CD4-positive, alpha-beta T cell treated with Interleukin-12 subunit alpha and Interleukin-12 subunit beta, for 1 hour (primary cell): ENCODE data around the gene UNC5C.
"Not testable (repeated sequence)": the region's sequence is repeated elsewhere in the genome, so short reads cannot be mapped to it uniquely, and the experiment has no call there.

ENCODE experiments used
- DNase-seq: peaks from one replicate; pipeline ENCODE4 v3.0.0-alpha.2; 2020

The UNC5C gene

GRCh38 chr4:95158626-95159025, 390.1 kb downstream of the UNC5C start:
- DNase-seq: no peak

GRCh38 chr4:95158045-95158444, 390.7 kb downstream of the UNC5C start:
- no peak for DNase-seq

GRCh38 chr4:95157596-95157995, 391.2 kb downstream of the UNC5C start:
- no peak for DNase-seq

- DNase-seq: no peak
Observed at GRCh38 chr4:95156452-95156765, 392.4 kb downstream of the UNC5C start.

- peak; percentile 45 for DNase-seq
Observed at GRCh38 chr4:95155759-95156451, 392.9 kb downstream of the UNC5C start.

GRCh38 chr4:95153182-95153581, 395.6 kb downstream of the UNC5C start:
- DNase-seq: no peak

- DNase-seq: no peak
Observed at GRCh38 chr4:95151255-95151654, 397.5 kb downstream of the UNC5C start.

- DNase-seq: no peak
Observed at GRCh38 chr4:95142932-95143331, 405.8 kb downstream of the UNC5C start.

- DNase-seq: no peak
Observed at GRCh38 chr4:95141361-95141760, 407.4 kb downstream of the UNC5C start.

- DNase-seq: not testable (repeated sequence)
Observed at GRCh38 chr4:95139424-95139823, 409.3 kb downstream of the UNC5C start.

GRCh38 chr4:95134016-95134415, 414.8 kb downstream of the UNC5C start:
- DNase-seq: not testable (repeated sequence)

- no peak for DNase-seq
Observed at GRCh38 chr4:95129821-95130311, 418.9 kb downstream of the UNC5C start.

GRCh38 chr4:95129031-95129430, 419.7 kb downstream of the UNC5C start:
- no peak for DNase-seq

- DNase-seq: no peak
Observed at GRCh38 chr4:95124906-95125504, 423.8 kb downstream of the UNC5C start.

- DNase-seq: no peak
Observed at GRCh38 chr4:95122001-95122400, 426.8 kb downstream of the UNC5C start.

GRCh38 chr4:95120456-95120855, 428.3 kb downstream of the UNC5C start:
- DNase-seq: no peak

GRCh38 chr4:95118497-95118896, 430.3 kb downstream of the UNC5C start:
- no peak for DNase-seq

GRCh38 chr4:95114521-95114920, 434.3 kb downstream of the UNC5C start:
- no peak for DNase-seq
